OCI-LY7 (cell line): ENCODE measurements around the gene ETV3L.

Experiments
- EZH2phosphoT487 ChIP-seq: fragments of 200-600 bp; sonication (generic); IDR thresholded peaks from 2 replicates; pipeline ENCODE4 v1.6.1; 2018; ENCODE audit warnings: low read depth, borderline replicate concordance, mild to moderate bottlenecking, mixed run types, antibody characterized with exemption, low read length, moderate library complexity, mixed read lengths
- TF ChIP-seq, protein P1 (sequence below): fragments of 200-600 bp; sonication (generic); conservative IDR thresholded peaks from 2 replicates; pipeline ENCODE4 v1.5.1; 2014; ENCODE audit warnings: mild to moderate bottlenecking, antibody characterized with exemption, low read length, moderate library complexity, mixed read lengths

DNA sequence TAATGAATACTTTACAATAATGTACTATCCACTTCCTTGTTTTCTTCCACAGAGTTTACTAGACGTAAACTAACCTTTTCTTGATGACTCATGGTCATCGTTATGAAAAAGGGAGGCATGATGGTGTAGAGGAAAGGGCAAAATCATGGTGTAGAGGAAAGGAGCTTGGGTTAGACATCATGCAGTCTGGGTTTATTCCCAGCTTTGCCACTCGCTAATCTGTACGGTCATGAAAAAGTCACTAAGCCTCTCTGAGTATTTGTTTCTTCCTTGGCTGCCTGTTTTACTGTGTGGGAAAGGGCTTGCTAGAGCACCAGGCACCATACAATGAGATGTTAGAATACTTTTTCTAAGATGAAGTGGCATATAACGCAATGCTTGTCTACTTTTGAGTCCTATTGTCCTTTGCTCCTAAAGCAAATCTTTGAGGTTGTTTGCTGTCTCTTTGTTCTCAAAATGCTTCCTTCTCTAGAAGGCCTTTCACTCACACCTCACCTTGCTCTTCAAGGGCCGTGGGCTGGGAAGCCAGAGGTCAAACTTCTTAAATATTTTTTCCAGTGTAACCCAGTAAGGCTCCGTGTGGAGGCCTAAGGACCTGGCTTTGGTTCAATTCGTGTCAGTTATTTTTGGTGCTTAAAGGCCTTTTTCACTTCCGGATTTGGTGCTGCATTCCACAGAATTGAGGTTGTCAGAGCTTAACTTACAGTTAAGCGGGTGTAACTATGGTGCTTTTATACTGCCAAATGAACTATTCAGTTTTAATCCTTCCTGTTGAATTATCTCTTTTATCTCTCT, 48.5 kb upstream of the ETV3L start:
- TF ChIP-seq, protein P1, sequence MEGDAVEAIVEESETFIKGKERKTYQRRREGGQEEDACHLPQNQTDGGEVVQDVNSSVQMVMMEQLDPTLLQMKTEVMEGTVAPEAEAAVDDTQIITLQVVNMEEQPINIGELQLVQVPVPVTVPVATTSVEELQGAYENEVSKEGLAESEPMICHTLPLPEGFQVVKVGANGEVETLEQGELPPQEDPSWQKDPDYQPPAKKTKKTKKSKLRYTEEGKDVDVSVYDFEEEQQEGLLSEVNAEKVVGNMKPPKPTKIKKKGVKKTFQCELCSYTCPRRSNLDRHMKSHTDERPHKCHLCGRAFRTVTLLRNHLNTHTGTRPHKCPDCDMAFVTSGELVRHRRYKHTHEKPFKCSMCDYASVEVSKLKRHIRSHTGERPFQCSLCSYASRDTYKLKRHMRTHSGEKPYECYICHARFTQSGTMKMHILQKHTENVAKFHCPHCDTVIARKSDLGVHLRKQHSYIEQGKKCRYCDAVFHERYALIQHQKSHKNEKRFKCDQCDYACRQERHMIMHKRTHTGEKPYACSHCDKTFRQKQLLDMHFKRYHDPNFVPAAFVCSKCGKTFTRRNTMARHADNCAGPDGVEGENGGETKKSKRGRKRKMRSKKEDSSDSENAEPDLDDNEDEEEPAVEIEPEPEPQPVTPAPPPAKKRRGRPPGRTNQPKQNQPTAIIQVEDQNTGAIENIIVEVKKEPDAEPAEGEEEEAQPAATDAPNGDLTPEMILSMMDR = no peak
- no peak for TF ChIP-seq EZH2phosphoT487
